ENCODE results near the gene CD3D. TPM values are rescaled to one million over a fixed set of nuclear protein-coding genes. Genes with fewer than 3 reads are reported as not detected.

CD3D gene
- total RNA-seq (2022): not detected in 2 replicates
- not detected for Bru-seq, nascent RNA
- BruChase-seq, experiment 1, labeled RNA remaining after a 6-hour chase: not detected
- BruChase-seq, experiment 2, labeled RNA remaining after a 2-hour chase: not detected
- long read RNA-seq: 0 reads

- CTCF ChIA-PET: interaction anchor here (0.6 kb wide), 1 partner anchor 8 kb away, joined by 6 read pairs; no protein-coding TSS in a partner anchor
- H3K27ac Mint-ChIP-seq (ENCODE audit: unreplicated experiment): no peak within 1 kb of the TSS
- no peak for DNase-seq
- H3K36me3 Mint-ChIP-seq (ENCODE audit: insufficient read depth, unreplicated experiment): no peaks in the 10 kb centered on the region
- H3K9me3 Mint-ChIP-seq (ENCODE audit: low read depth, unreplicated experiment): peaks cover 3% of the 10 kb centered on the region
- TF ChIP-seq CTCF (IDR thresholded peaks at IDR 0.05; ENCODE audit: unreplicated experiment): no peak
- BruUV-seq (replicated peaks): no TSS peak
- H3K27me3 Mint-ChIP-seq (ENCODE audit: unreplicated experiment): peaks cover 68% of the 10 kb centered on the region
- no peak within 1 kb of the TSS for H3K4me3 Mint-ChIP-seq (ENCODE audit: low read depth, unreplicated experiment)
- intact Hi-C loops (cut with micrococcal nuclease; ENCODE audit: unreplicated experiment): no loop called here
- H3K4me1 Mint-ChIP-seq (ENCODE audit: low read depth, unreplicated experiment): peaks cover 5% of the 10 kb centered on the region
Measured at GRCh38 chr11:118342503-118343161, at the start of gene CD3D. Gene CD3D, minus strand, starts transcription at chr11:118342705. Its CDS starts 98 bp downstream, at chr11:118342607.

DNA sequence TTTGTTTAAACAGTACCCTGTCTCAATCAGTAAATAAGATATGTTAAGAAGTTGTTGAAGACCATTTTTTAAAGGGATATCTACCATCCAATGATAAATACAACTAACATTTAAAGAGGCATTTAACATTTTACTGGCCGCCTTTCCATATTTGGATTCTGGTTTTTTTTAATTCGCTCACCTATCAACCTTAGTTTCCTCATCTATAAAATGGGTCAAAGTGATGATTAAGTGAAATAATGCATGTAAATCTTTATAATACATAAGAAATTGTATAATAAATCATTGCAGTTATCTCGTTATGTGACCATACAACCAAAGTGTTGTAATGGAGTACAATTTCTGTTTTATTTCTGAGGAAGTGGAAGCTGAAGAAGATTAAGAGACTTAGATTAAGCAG, 41.2 kb upstream of the CD3D start:
- H3K4me3 Mint-ChIP-seq (ENCODE audit: low read depth, unreplicated experiment): no peak overlapping the region
- no peaks in the 10 kb centered on the region for H3K27me3 Mint-ChIP-seq (ENCODE audit: unreplicated experiment)
- DNase-seq: no peak
- no TSS peak for BruUV-seq (replicated peaks)
- no peaks in the 10 kb centered on the region for H3K4me1 Mint-ChIP-seq (ENCODE audit: low read depth, unreplicated experiment)
- CTCF ChIA-PET: no interaction called here
- no peaks in the 10 kb centered on the region for H3K9me3 Mint-ChIP-seq (ENCODE audit: low read depth, unreplicated experiment)
- intact Hi-C loops (cut with micrococcal nuclease; ENCODE audit: unreplicated experiment): no loop called here
- no peak for TF ChIP-seq CTCF (IDR thresholded peaks at IDR 0.05; ENCODE audit: unreplicated experiment)
- H3K27ac Mint-ChIP-seq (ENCODE audit: unreplicated experiment): no peak overlapping the region
- peaks cover 28% of the 10 kb centered on the region for H3K36me3 Mint-ChIP-seq (ENCODE audit: insufficient read depth, unreplicated experiment)

DNA sequence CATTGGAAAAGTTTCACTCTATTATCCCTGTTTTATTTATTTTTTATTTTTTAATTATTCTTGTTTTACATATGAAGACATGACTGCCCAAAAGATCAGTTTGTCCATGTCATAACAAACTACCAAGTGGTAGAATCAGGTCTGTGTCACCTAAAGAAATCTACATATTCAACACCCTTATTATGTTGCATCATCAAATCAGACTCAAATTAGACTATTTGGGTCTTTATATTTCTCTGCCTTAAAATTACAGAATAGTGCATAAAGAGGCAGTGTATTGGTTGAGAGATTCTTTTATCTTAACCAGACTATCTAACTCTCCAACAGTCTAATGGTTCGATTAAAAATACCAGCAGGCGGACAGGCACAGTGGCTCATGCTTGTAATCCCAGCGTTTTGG, 40.4 kb upstream of the CD3D start:
- Mint-ChIP-seq H3K27me3 (ENCODE audit: unreplicated experiment) (no peaks in the 10 kb centered on the region), H3K36me3 (ENCODE audit: insufficient read depth, unreplicated experiment) (peaks cover 28% of the 10 kb centered on the region), H3K4me1 (ENCODE audit: low read depth, unreplicated experiment) (no peaks in the 10 kb centered on the region), H3K4me3 (ENCODE audit: low read depth, unreplicated experiment) (no peak overlapping the region), H3K9me3 (ENCODE audit: low read depth, unreplicated experiment) (no peaks in the 10 kb centered on the region), H3K27ac (ENCODE audit: unreplicated experiment) (no peak overlapping the region)
- intact Hi-C loops (cut with micrococcal nuclease; ENCODE audit: unreplicated experiment): no loop called here
- CTCF ChIA-PET: no interaction called here
- BruUV-seq (replicated peaks): no TSS peak
- no peak for DNase-seq
- no peak for TF ChIP-seq CTCF (IDR thresholded peaks at IDR 0.05; ENCODE audit: unreplicated experiment)

DNA sequence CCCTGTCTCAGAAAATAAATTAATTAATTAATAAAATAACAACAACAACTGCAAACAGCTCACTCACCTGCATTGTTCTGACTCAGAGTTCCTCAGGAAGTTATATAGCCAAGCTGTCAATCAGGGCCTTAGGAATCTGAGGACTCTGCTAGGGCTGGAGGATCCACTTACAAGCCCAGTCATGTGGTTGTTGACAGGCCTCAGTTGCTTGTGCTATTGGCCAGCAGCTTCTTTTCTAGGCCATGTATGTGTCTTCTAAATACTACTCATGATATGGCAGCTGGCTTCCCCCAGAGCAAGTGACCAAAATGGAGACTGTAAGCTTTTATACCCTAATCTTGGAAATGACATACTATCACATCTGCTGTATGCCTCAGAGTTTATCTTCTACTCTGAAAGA, 38.1 kb upstream of the CD3D start:
- Mint-ChIP-seq H3K4me3 (ENCODE audit: low read depth, unreplicated experiment) (no peak overlapping the region), H3K36me3 (ENCODE audit: insufficient read depth, unreplicated experiment) (peaks cover 17% of the 10 kb centered on the region), H3K27me3 (ENCODE audit: unreplicated experiment) (no peaks in the 10 kb centered on the region), H3K4me1 (ENCODE audit: low read depth, unreplicated experiment) (no peaks in the 10 kb centered on the region), H3K27ac (ENCODE audit: unreplicated experiment) (no peak overlapping the region), H3K9me3 (ENCODE audit: low read depth, unreplicated experiment) (no peaks in the 10 kb centered on the region)
- intact Hi-C loops (cut with micrococcal nuclease; ENCODE audit: unreplicated experiment): no loop called here
- TF ChIP-seq CTCF (IDR thresholded peaks at IDR 0.05; ENCODE audit: unreplicated experiment): no peak
- BruUV-seq (replicated peaks): no TSS peak
- DNase-seq: no peak
- CTCF ChIA-PET: no interaction called here
